Stimulated activated memory B cell treated with anti-CD40 and anti-IgM and Interleukin-4, amounts not matched to agents 10 μg/mL and 1 μg/mL and 100 μg/mL, for 72 hours (primary cell): ENCODE measurements around the gene ARHGAP42.

Experiments
- ATAC-seq: fragments of 150-1000 bp; cut with Tn5 transposase; 2 replicates; pipeline ENCODE4 v1.10.0; 2021
- H3K27ac Mint-ChIP-seq: one replicate; pipeline ENCODE4 v1.8.0; 2022; ENCODE audit warnings: mild to moderate bottlenecking, mixed read lengths
- H3K27me3 Mint-ChIP-seq: one replicate; pipeline ENCODE4 v1.8.0; 2022; ENCODE audit warnings: mixed read lengths
- H3K36me3 Mint-ChIP-seq: one replicate; pipeline ENCODE4 v1.8.0; 2022; ENCODE audit warnings: mixed read lengths
- H3K4me1 Mint-ChIP-seq: one replicate; pipeline ENCODE4 v1.8.0; 2022; ENCODE audit warnings: mixed read lengths
- H3K4me3 Mint-ChIP-seq: one replicate; pipeline ENCODE4 v1.8.0; 2022; ENCODE audit warnings: mild to moderate bottlenecking, moderate library complexity, mixed read lengths
- H3K9me3 Mint-ChIP-seq: one replicate; pipeline ENCODE4 v1.8.0; 2022; ENCODE audit warnings: mixed read lengths

The ARHGAP42 gene

GRCh38 chr11:100955318-100955717 is 268.2 kb downstream of the ARHGAP42 start:
- Mint-ChIP-seq H3K27ac (no peak overlapping the region), H3K4me1 (no peaks in the 10 kb centered on the region), H3K4me3 (no peak overlapping the region), H3K27me3 (no peaks in the 10 kb centered on the region), H3K36me3 (peaks cover 5% of the 10 kb centered on the region), H3K9me3 (no peaks in the 10 kb centered on the region)
- no peak for ATAC-seq

- Mint-ChIP-seq H3K27me3 (no peaks in the 10 kb centered on the region), H3K4me3 (no peak overlapping the region), H3K27ac (no peak overlapping the region), H3K9me3 (no peaks in the 10 kb centered on the region), H3K4me1 (no peaks in the 10 kb centered on the region), H3K36me3 (peaks cover 5% of the 10 kb centered on the region)
- ATAC-seq = no peak
Observed at GRCh38 chr11:100956351-100956750, 269.3 kb downstream of the ARHGAP42 start.

- no peaks in the 10 kb centered on the region for H3K9me3 Mint-ChIP-seq
- H3K27me3 Mint-ChIP-seq = no peaks in the 10 kb centered on the region
- ATAC-seq = no peak
- H3K36me3 Mint-ChIP-seq = peaks cover 5% of the 10 kb centered on the region
- H3K27ac Mint-ChIP-seq = no peak overlapping the region
- no peak overlapping the region for H3K4me3 Mint-ChIP-seq
- no peaks in the 10 kb centered on the region for H3K4me1 Mint-ChIP-seq
Observed at GRCh38 chr11:100957499-100957898, 270.4 kb downstream of the ARHGAP42 start.

- Mint-ChIP-seq H3K27me3 (no peaks in the 10 kb centered on the region), H3K9me3 (peaks cover 2% of the 10 kb centered on the region), H3K4me3 (no peak overlapping the region), H3K36me3 (peaks cover 19% of the 10 kb centered on the region), H3K4me1 (no peaks in the 10 kb centered on the region), H3K27ac (no peak overlapping the region)
- no peak for ATAC-seq
Observed at GRCh38 chr11:100961633-100962032, 274.5 kb downstream of the ARHGAP42 start.

- Mint-ChIP-seq H3K27me3 (no peaks in the 10 kb centered on the region), H3K36me3 (peaks cover 27% of the 10 kb centered on the region), H3K27ac (no peak overlapping the region), H3K4me3 (no peak overlapping the region), H3K4me1 (no peaks in the 10 kb centered on the region), H3K9me3 (peaks cover 6% of the 10 kb centered on the region)
- no peak for ATAC-seq
Observed at GRCh38 chr11:100963375-100963774, 276.3 kb downstream of the ARHGAP42 start.

GRCh38 chr11:100964435-100964834 is 277.3 kb downstream of the ARHGAP42 start:
- Mint-ChIP-seq H3K9me3 (peaks cover 12% of the 10 kb centered on the region), H3K27me3 (no peaks in the 10 kb centered on the region), H3K27ac (no peak overlapping the region), H3K36me3 (peaks cover 34% of the 10 kb centered on the region), H3K4me1 (no peaks in the 10 kb centered on the region), H3K4me3 (no peak overlapping the region)
- no peak for ATAC-seq

- Mint-ChIP-seq H3K4me1 (no peaks in the 10 kb centered on the region), H3K27ac (no peak overlapping the region), H3K9me3 (peaks cover 15% of the 10 kb centered on the region), H3K4me3 (no peak overlapping the region), H3K27me3 (no peaks in the 10 kb centered on the region), H3K36me3 (peaks cover 43% of the 10 kb centered on the region)
- ATAC-seq = no peak
Observed at GRCh38 chr11:100965346-100965745, 278.3 kb downstream of the ARHGAP42 start.

GRCh38 chr11:100966366-100966765 is 279.3 kb downstream of the ARHGAP42 start:
- H3K9me3 Mint-ChIP-seq = peaks cover 15% of the 10 kb centered on the region
- no peak for ATAC-seq
- peaks cover 45% of the 10 kb centered on the region for H3K36me3 Mint-ChIP-seq

GRCh38 chr11:100969008-100969407 is 281.9 kb downstream of the ARHGAP42 start:
- H3K36me3 Mint-ChIP-seq = peaks cover 54% of the 10 kb centered on the region
- H3K27me3 Mint-ChIP-seq = no peaks in the 10 kb centered on the region
- H3K27ac Mint-ChIP-seq = no peak overlapping the region
- no peak for ATAC-seq
- H3K9me3 Mint-ChIP-seq = peaks cover 15% of the 10 kb centered on the region
- no peaks in the 10 kb centered on the region for H3K4me1 Mint-ChIP-seq
- no peak overlapping the region for H3K4me3 Mint-ChIP-seq

More at GRCh38 chr11:100966366-100966765, 279.3 kb downstream of the ARHGAP42 start:
- no peaks in the 10 kb centered on the region for H3K27me3 Mint-ChIP-seq
- no peak overlapping the region for H3K4me3 Mint-ChIP-seq
- H3K27ac Mint-ChIP-seq = no peak overlapping the region
- no peaks in the 10 kb centered on the region for H3K4me1 Mint-ChIP-seq

GRCh38 chr11:100970283-100971164 is 283.4 kb downstream of the ARHGAP42 start:
- Mint-ChIP-seq H3K27me3 (no peaks in the 10 kb centered on the region), H3K4me3 (no peak overlapping the region), H3K4me1 (no peaks in the 10 kb centered on the region), H3K27ac (no peak overlapping the region), H3K9me3 (peaks cover 13% of the 10 kb centered on the region), H3K36me3 (peaks cover 45% of the 10 kb centered on the region)
- ATAC-seq = no peak

GRCh38 chr11:100972046-100972445 is 285.0 kb downstream of the ARHGAP42 start:
- H3K27ac Mint-ChIP-seq = no peak overlapping the region
- H3K9me3 Mint-ChIP-seq = peaks cover 13% of the 10 kb centered on the region
- peaks cover 43% of the 10 kb centered on the region for H3K36me3 Mint-ChIP-seq
- no peaks in the 10 kb centered on the region for H3K27me3 Mint-ChIP-seq
- no peak for ATAC-seq
- H3K4me1 Mint-ChIP-seq = no peaks in the 10 kb centered on the region
- no peak overlapping the region for H3K4me3 Mint-ChIP-seq

- no peaks in the 10 kb centered on the region for H3K27me3 Mint-ChIP-seq
- H3K36me3 Mint-ChIP-seq = peaks cover 11% of the 10 kb centered on the region
- H3K9me3 Mint-ChIP-seq = no peaks in the 10 kb centered on the region
- H3K4me1 Mint-ChIP-seq = peaks cover 7% of the 10 kb centered on the region
- H3K4me3 Mint-ChIP-seq = no peak overlapping the region
- no peak for ATAC-seq
- H3K27ac Mint-ChIP-seq = no peak overlapping the region
Observed at GRCh38 chr11:100978442-100978841, 291.4 kb downstream of the ARHGAP42 start.

- Mint-ChIP-seq H3K4me3 (no peak overlapping the region), H3K9me3 (no peaks in the 10 kb centered on the region), H3K27me3 (no peaks in the 10 kb centered on the region), H3K27ac (no peak overlapping the region), H3K4me1 (peaks cover 7% of the 10 kb centered on the region), H3K36me3 (peaks cover 7% of the 10 kb centered on the region)
- no peak for ATAC-seq
Observed at GRCh38 chr11:100978939-100979338, 291.9 kb downstream of the ARHGAP42 start.

GRCh38 chr11:100980156-100980555 is 293.1 kb downstream of the ARHGAP42 start:
- H3K4me1 Mint-ChIP-seq = peaks cover 15% of the 10 kb centered on the region
- H3K27me3 Mint-ChIP-seq = no peaks in the 10 kb centered on the region

GRCh38 chr11:100981196-100981824 is 294.2 kb downstream of the ARHGAP42 start:
- Mint-ChIP-seq H3K9me3 (no peaks in the 10 kb centered on the region), H3K36me3 (no peaks in the 10 kb centered on the region), H3K27me3 (no peaks in the 10 kb centered on the region), H3K4me3 (no peak overlapping the region), H3K4me1 (peaks cover 15% of the 10 kb centered on the region), H3K27ac (no peak overlapping the region)
- no peak for ATAC-seq

More at GRCh38 chr11:100980156-100980555, 293.1 kb downstream of the ARHGAP42 start:
- Mint-ChIP-seq H3K36me3 (no peaks in the 10 kb centered on the region), H3K4me3 (no peak overlapping the region), H3K9me3 (no peaks in the 10 kb centered on the region), H3K27ac (no peak overlapping the region)
- no peak for ATAC-seq

- Mint-ChIP-seq H3K36me3 (no peaks in the 10 kb centered on the region), H3K27ac (no peak overlapping the region), H3K27me3 (no peaks in the 10 kb centered on the region), H3K4me3 (no peak overlapping the region), H3K9me3 (no peaks in the 10 kb centered on the region), H3K4me1 (peaks cover 15% of the 10 kb centered on the region)
- ATAC-seq = peak; percentile 91
Observed at GRCh38 chr11:100984668-100985067, 297.6 kb downstream of the ARHGAP42 start.
